Peyer's patch (tissue), 4 donors: ENCODE measurements around the gene TXNDC16. TPM values are rescaled to one million over a fixed set of nuclear protein-coding genes. Genes with fewer than 3 reads are reported as not detected.

Experiments used
- DNase-seq, 3 donors: peaks; one replicate each; pipeline ENCODE4 v3.0.0-alpha.2; 2017 to 2019
- H3K27ac ChIP-seq, 4 donors: fragments of 200-600 bp; sonication (generic); one replicate each; pipeline ENCODE4 v1.5.1; 2016 to 2019
- H3K27me3 ChIP-seq, 2 donors: fragments of 200-600 bp; sonication (generic); one replicate each; pipeline ENCODE4 v1.5.1; 2019
- H3K36me3 ChIP-seq, 3 donors: fragments of 200-600 bp; sonication (generic); one replicate each; pipeline ENCODE4 v1.5.1; 2016 to 2019
- H3K4me1 ChIP-seq, 4 donors: fragments of 200-600 bp; sonication (generic); one replicate each; pipeline ENCODE4 v1.5.1; 2016 to 2019
- H3K4me3 ChIP-seq, 4 donors: fragments of 200-600 bp; sonication (generic); 1 replicate in 3 of 4; 2 replicates in 1 of 4; pipeline ENCODE4 v1.5.1; 2016 to 2019; ENCODE audit warnings: mild to moderate bottlenecking in 1 of 4
- H3K9me3 ChIP-seq, 4 donors: fragments of 200-600 bp; sonication (generic); one replicate each; pipeline ENCODE4 v1.5.1; 2016 to 2019; ENCODE audit warnings: mild to moderate bottlenecking in 1 of 4
- POLR2A ChIP-seq, 2 donors: fragments of 450-650 bp; IDR thresholded peaks; one replicate each; pipeline ENCODE4 v1.5.1; 2017; ENCODE audit warnings: antibody characterized with exemption in 2 of 2, mild to moderate bottlenecking in 2 of 2, moderate library complexity in 2 of 2
- total RNA-seq, 4 donors: library from RNA; depleted of rRNA; stranded (reverse); fragments of >200 nt; gene quantifications; one replicate each; pipeline ENCODE4 v1.1.0, GENCODE V29; 2016
- TF ChIP-seq, protein P1 (sequence below), 6 experiments: fragments of 450-650 bp in 4 of 6; fragments of 200-600 bp in 2 of 6; sonication (generic) in 1 of 6; IDR thresholded peaks; one replicate each; pipeline ENCODE4 v1.5.1; 2017 to 2019; ENCODE audit warnings: antibody characterized with exemption in 6 of 6, mild to moderate bottlenecking in 3 of 6, moderate library complexity in 1 of 6

TXNDC16 gene
- total RNA-seq, 4 donors from 2014 or later, result 3.3 to 5.6 (median 4.6) TPM

- H3K27me3 ChIP-seq, result no peaks in the 10 kb centered on the region
- no peak for TF ChIP-seq POLR2A (IDR thresholded peaks at IDR 0.05)
- TF ChIP-seq, protein P1, sequence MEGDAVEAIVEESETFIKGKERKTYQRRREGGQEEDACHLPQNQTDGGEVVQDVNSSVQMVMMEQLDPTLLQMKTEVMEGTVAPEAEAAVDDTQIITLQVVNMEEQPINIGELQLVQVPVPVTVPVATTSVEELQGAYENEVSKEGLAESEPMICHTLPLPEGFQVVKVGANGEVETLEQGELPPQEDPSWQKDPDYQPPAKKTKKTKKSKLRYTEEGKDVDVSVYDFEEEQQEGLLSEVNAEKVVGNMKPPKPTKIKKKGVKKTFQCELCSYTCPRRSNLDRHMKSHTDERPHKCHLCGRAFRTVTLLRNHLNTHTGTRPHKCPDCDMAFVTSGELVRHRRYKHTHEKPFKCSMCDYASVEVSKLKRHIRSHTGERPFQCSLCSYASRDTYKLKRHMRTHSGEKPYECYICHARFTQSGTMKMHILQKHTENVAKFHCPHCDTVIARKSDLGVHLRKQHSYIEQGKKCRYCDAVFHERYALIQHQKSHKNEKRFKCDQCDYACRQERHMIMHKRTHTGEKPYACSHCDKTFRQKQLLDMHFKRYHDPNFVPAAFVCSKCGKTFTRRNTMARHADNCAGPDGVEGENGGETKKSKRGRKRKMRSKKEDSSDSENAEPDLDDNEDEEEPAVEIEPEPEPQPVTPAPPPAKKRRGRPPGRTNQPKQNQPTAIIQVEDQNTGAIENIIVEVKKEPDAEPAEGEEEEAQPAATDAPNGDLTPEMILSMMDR (IDR thresholded peaks at IDR 0.05), result no peak
- H3K27ac ChIP-seq, result no peak overlapping the region
- peaks cover 0 to 8% (median 0%) of the 10 kb centered on the region in 4 donors for H3K4me1 ChIP-seq
- H3K4me3 ChIP-seq, result no peak overlapping the region
- H3K36me3 ChIP-seq, result no peaks in the 10 kb centered on the region
- no peak for DNase-seq
- H3K9me3 ChIP-seq, result no peaks in the 10 kb centered on the region
Measured at GRCh38 chr14:52399104-52399503, 153.2 kb downstream of the TXNDC16 start.

- TF ChIP-seq POLR2A (IDR thresholded peaks at IDR 0.05), result no peak
- TF ChIP-seq, protein P1 (IDR thresholded peaks at IDR 0.05), result no peak
- DNase-seq, result no peak
Measured at GRCh38 chr14:52397844-52398243, 154.5 kb downstream of the TXNDC16 start.

DNA sequence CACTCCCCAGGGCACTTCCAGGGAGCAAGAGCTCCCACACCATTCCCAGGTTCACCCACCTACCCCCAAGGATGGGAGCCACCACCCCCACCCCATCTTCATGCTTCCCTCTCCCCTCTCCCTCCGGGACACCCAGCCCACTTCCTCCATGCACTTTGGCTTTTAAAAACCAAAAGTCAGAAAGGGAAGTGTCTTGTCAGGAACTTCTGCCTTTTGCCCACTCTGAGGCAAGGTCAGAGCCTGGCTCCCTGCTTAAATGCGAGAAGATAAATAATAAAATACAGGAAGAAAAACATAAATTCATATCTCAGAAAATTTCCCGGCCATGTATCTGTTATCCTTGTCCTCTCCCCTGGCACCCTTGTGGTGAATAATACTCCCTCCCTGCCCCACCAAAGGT is 156.6 kb downstream of the TXNDC16 start:
- Histone ChIP-seq H3K9me3 (no peaks in the 10 kb centered on the region), H3K27ac (no peak overlapping the region), H3K4me3 (no peak overlapping the region), H3K27me3 (no peaks in the 10 kb centered on the region), H3K36me3 (no peaks in the 10 kb centered on the region), H3K4me1 (peaks cover 0 to 8% (median 0%) of the 10 kb centered on the region in 4 donors)
- TF ChIP-seq, protein P1 (IDR thresholded peaks at IDR 0.05), result no peak
- TF ChIP-seq POLR2A (IDR thresholded peaks at IDR 0.05), result no peak
- no peak for DNase-seq

More at GRCh38 chr14:52397844-52398243, 154.5 kb downstream of the TXNDC16 start:
- Histone ChIP-seq H3K9me3 (no peaks in the 10 kb centered on the region), H3K36me3 (no peaks in the 10 kb centered on the region), H3K4me1 (peaks cover 0 to 8% (median 0%) of the 10 kb centered on the region in 4 donors), H3K27me3 (no peaks in the 10 kb centered on the region), H3K27ac (no peak overlapping the region), H3K4me3 (no peak overlapping the region)

DNA sequence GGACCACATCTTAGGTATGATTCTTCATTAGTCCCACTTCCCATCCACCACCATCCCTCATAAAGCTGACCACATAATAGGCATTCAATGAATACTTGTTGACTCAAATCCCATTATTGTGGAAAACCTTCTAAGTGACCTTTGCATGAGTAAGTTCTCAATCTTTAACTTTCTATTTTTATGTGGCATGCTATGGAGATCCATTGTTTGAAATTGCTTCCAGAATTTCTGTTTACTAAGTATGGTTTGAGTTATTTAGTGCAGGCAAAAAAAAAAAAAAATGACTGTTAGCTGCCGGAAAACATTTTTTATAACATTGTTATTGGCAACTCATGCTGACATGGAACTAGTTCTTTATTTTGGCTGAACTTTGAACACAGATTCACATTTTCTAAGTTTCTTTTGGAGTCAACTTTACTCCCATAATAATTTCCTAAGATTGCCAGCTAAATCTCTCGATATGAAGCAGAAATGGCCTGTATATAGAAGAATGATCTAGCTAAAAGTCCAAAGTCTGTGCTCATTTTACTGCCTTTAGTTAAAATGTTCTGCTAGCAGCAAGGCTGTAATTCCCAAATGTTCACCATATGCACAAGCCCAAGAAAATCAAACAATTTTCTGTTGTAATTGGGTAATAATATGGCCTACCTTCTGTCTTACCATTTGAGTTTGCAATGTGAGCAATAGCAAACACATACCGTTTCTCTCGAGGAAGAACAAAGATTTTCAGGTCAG is 160.3 kb downstream of the TXNDC16 start:
- Histone ChIP-seq H3K9me3 (no peaks in the 10 kb centered on the region), H3K4me1 (no peaks in the 10 kb centered on the region), H3K4me3 (no peak overlapping the region), H3K27me3 (no peaks in the 10 kb centered on the region), H3K36me3 (no peaks in the 10 kb centered on the region), H3K27ac (no peak overlapping the region)
- TF ChIP-seq, protein P1 (IDR thresholded peaks at IDR 0.05), result no peak
- no peak for TF ChIP-seq POLR2A (IDR thresholded peaks at IDR 0.05)
- no peak for DNase-seq

Other genes with a start within 250 kb of the TXNDC16 start
- gene PTGER2, start 238.2 kb downstream of the TXNDC16 start, total RNA-seq, result 1 to 10 TPM; 2.7 to 6.4 (median 4.9) TPM
- gene GPR137C, start 331 bp upstream of the TXNDC16 start, total RNA-seq, result 1 to 10 TPM in 1 of 4 donors, under 1 TPM in 2, not detected in 1; 0.18 to 1.7 (median 0.40) TPM
- gene ERO1A, start 143.1 kb upstream of the TXNDC16 start, total RNA-seq, result 10 to 100 TPM; 30.5 to 54.3 (median 35.1) TPM
- gene PSMC6, start 154.7 kb upstream of the TXNDC16 start, total RNA-seq, result 100 to 1,000 TPM in 1 of 4 donors, 10 to 100 TPM in 3; 55.8 to 104 (median 69.5) TPM
- 10 to 100 TPM in 2 of 4 donors, 1 to 10 TPM in 2; 8.8 to 10.7 (median 9.9) TPM for gene STYX, start 177.7 kb upstream of the TXNDC16 start, total RNA-seq
- 10 to 100 TPM; 10.6 to 33.0 (median 13.7) TPM for gene GNPNAT1, start 239.1 kb upstream of the TXNDC16 start, total RNA-seq